ENCODE results near the gene THBD.
A peak's percentile ranks its signal among the peaks of the same experiment; 100 is the strongest.
"Not testable (repeated sequence)": the region's sequence is repeated elsewhere in the genome, so short reads cannot be mapped to it uniquely, and the experiment has no call there.

THBD gene

GRCh38 chr20:23031346-23031745 is 18.1 kb downstream of the THBD start:
- no peak overlapping the region for H3K4me3 ChIP-seq (ENCODE audit: low read depth, low read length)
- TF ChIP-seq CTCF (IDR thresholded peaks at IDR 0.05; ENCODE audit: insufficient read depth, low read depth, low read length, missing control alignments), result no peak
- no peak for DNase-seq (ENCODE audit: low read depth)

GRCh38 chr20:23029324-23029723 is 20.1 kb downstream of the THBD start:
- TF ChIP-seq CTCF (IDR thresholded peaks at IDR 0.05; ENCODE audit: insufficient read depth, low read depth, low read length, missing control alignments), result no peak
- no peak overlapping the region for H3K4me3 ChIP-seq (ENCODE audit: low read depth, low read length)
- no peak for DNase-seq (ENCODE audit: low read depth)

GRCh38 chr20:23028392-23028791 is 21.1 kb downstream of the THBD start:
- no peak for TF ChIP-seq CTCF (IDR thresholded peaks at IDR 0.05; ENCODE audit: insufficient read depth, low read depth, low read length, missing control alignments)
- DNase-seq (ENCODE audit: low read depth), result no peak
- H3K4me3 ChIP-seq (ENCODE audit: low read depth, low read length), result no peak overlapping the region

- no peak for TF ChIP-seq CTCF (IDR thresholded peaks at IDR 0.05; ENCODE audit: insufficient read depth, low read depth, low read length, missing control alignments)
- no peak for DNase-seq (ENCODE audit: low read depth)
- H3K4me3 ChIP-seq (ENCODE audit: low read depth, low read length), result no peak overlapping the region
These were observed 21.8 kb downstream of the THBD start for GRCh38 chr20:23027721-23028120.

GRCh38 chr20:23025503-23025902 is 24.0 kb downstream of the THBD start:
- not testable (repeated sequence) for DNase-seq (ENCODE audit: low read depth); H3K4me3 ChIP-seq (ENCODE audit: low read depth, low read length)

GRCh38 chr20:23024701-23025100 is 24.8 kb downstream of the THBD start:
- H3K4me3 ChIP-seq (ENCODE audit: low read depth, low read length), result no peak overlapping the region
- no peak for DNase-seq (ENCODE audit: low read depth)
- TF ChIP-seq CTCF (IDR thresholded peaks at IDR 0.05; ENCODE audit: insufficient read depth, low read depth, low read length, missing control alignments), result no peak

- peak; percentile 3 for TF ChIP-seq CTCF (IDR thresholded peaks at IDR 0.05; ENCODE audit: insufficient read depth, low read depth, low read length, missing control alignments)
- H3K4me3 ChIP-seq (ENCODE audit: low read depth, low read length), result no peak overlapping the region
- DNase-seq (ENCODE audit: low read depth), result no peak
These were observed 25.8 kb downstream of the THBD start for GRCh38 chr20:23023621-23024177.
